Measurements from ENCODE around the gene MYO1G.

The MYO1G gene

GRCh38 chr7:44930921-44931320 lies 47.9 kb downstream of the MYO1G start:
- no peak for DNase-seq

GRCh38 chr7:44922351-44922694 lies 56.5 kb downstream of the MYO1G start:
- no peak for DNase-seq

GRCh38 chr7:44921607-44922350 lies 57.0 kb downstream of the MYO1G start:
- DNase-seq: no peak

GRCh38 chr7:44920119-44920518 lies 58.7 kb downstream of the MYO1G start:
- no peak for DNase-seq

GRCh38 chr7:44918029-44918428 lies 60.8 kb downstream of the MYO1G start:
- DNase-seq: no peak

- DNase-seq: no peak
Measured at GRCh38 chr7:44917465-44917864, 61.4 kb downstream of the MYO1G start.

- DNase-seq: no peak
Measured at GRCh38 chr7:44914992-44915607, 63.7 kb downstream of the MYO1G start.

- no peak for DNase-seq
Measured at GRCh38 chr7:44912775-44913347, 66.0 kb downstream of the MYO1G start.
